Activated CD4-positive, CD25-positive, alpha-beta regulatory T cell treated with anti-CD3 and anti-CD28 coated beads, Interleukin-2, amount 50 U/mL, for 24 hours (primary cell): ENCODE data around the gene CEP95.
"Not testable (repeated sequence)": the region's sequence is repeated elsewhere in the genome, so short reads cannot be mapped to it uniquely, and the experiment has no call there.

Experiments
- ATAC-seq, 2 donors: fragments of 150-1000 bp; cut with Tn5 transposase; one replicate each; pipeline ENCODE4 v1.10.0; 2021; ENCODE audit warnings: mild to moderate bottlenecking in 1 of 2, moderate library complexity in 1 of 2

The CEP95 gene

GRCh38 chr17:64506576-64507412 lies at the start of gene CEP95:
Gene CEP95 (plus strand): TSS chr17:64506977. CDS start chr17:64507098, 121 bp downstream.
- ATAC-seq, result peak; percentile 58 to 63

GRCh38 chr17:64457156-64457555 lies 49.6 kb upstream of the CEP95 start:
- no peak for ATAC-seq

GRCh38 chr17:64458756-64459155 lies 48.0 kb upstream of the CEP95 start:
- ATAC-seq, result no peak

GRCh38 chr17:64459284-64459747 lies 47.5 kb upstream of the CEP95 start:
- ATAC-seq, result no peak

- ATAC-seq, result not testable (repeated sequence)
Measured at GRCh38 chr17:64459818-64460217, 47.0 kb upstream of the CEP95 start.

GRCh38 chr17:64460955-64461354 lies 45.8 kb upstream of the CEP95 start:
- no peak for ATAC-seq

- ATAC-seq, result no peak
Measured at GRCh38 chr17:64461788-64462187, 45.0 kb upstream of the CEP95 start.

GRCh38 chr17:64466019-64466735 lies 40.6 kb upstream of the CEP95 start:
- no peak for ATAC-seq

- ATAC-seq, result not testable (repeated sequence)
Measured at GRCh38 chr17:64466834-64467233, 39.9 kb upstream of the CEP95 start.

GRCh38 chr17:64470625-64471024 lies 36.2 kb upstream of the CEP95 start:
- no peak for ATAC-seq

- no peak for ATAC-seq
Measured at GRCh38 chr17:64471440-64471839, 35.3 kb upstream of the CEP95 start.

- ATAC-seq, result no peak
Measured at GRCh38 chr17:64472564-64472963, 34.2 kb upstream of the CEP95 start.

GRCh38 chr17:64477849-64478248 lies 28.9 kb upstream of the CEP95 start:
- no peak for ATAC-seq

GRCh38 chr17:64480951-64481350 lies 25.8 kb upstream of the CEP95 start:
- ATAC-seq, result no peak

- no peak for ATAC-seq
Measured at GRCh38 chr17:64484380-64484779, 22.4 kb upstream of the CEP95 start.

- ATAC-seq, result no peak
Measured at GRCh38 chr17:64488301-64488700, 18.5 kb upstream of the CEP95 start.

- ATAC-seq, result peak; percentile 46 to 70
Measured at GRCh38 chr17:64491034-64491860, 15.5 kb upstream of the CEP95 start.

GRCh38 chr17:64491994-64492393 lies 14.8 kb upstream of the CEP95 start:
- ATAC-seq, result no peak

- no peak for ATAC-seq
Measured at GRCh38 chr17:64492481-64493109, 14.2 kb upstream of the CEP95 start.

- no peak for ATAC-seq
Measured at GRCh38 chr17:64494121-64494520, 12.7 kb upstream of the CEP95 start.

GRCh38 chr17:64495300-64495699 lies 11.5 kb upstream of the CEP95 start:
- ATAC-seq, result not testable (repeated sequence)

GRCh38 chr17:64496348-64496785 lies 10.4 kb upstream of the CEP95 start:
- ATAC-seq, result no peak
